ENCODE measurements around the gene PTPRZ1. TPM values are rescaled to one million over a fixed set of nuclear protein-coding genes. Genes with fewer than 3 reads are reported as not detected.

The PTPRZ1 gene
- total RNA-seq, 6 experiments from 2014 or later = 0.29 to 0.47 TPM; not detected in 4

GRCh38 chr7:122068046-122068445 is 195.1 kb downstream of the PTPRZ1 start:
- intact Hi-C loops (cut with DNase I) = no loop called here
- TF ChIP-seq POLR2A (IDR thresholded peaks at IDR 0.05) (no peak), CTCF (IDR thresholded peaks at IDR 0.05) (no peak)
- Histone ChIP-seq H3K27me3 (no peaks in the 10 kb centered on the region), H3K4me1 (no peaks in the 10 kb centered on the region), H3K4me3 (no peak overlapping the region), H3K27ac (no peak overlapping the region), H3K36me3 (no peaks in the 10 kb centered on the region), H3K9me3 (no peaks in the 10 kb centered on the region)
- 78% methylated on average over 1 of the region's 1 CpG for WGBS (ENCODE audit: insufficient coverage, low coverage, low lambda C conversion rate, missing lambda C conversion rate)
- DNase-seq = no peak
- no peak for ATAC-seq

- WGBS (ENCODE audit: insufficient coverage, low coverage, low lambda C conversion rate, missing lambda C conversion rate) = 41% methylated on average over 3 of the region's 3 CpGs
- Histone ChIP-seq H3K27me3 (no peaks in the 10 kb centered on the region), H3K4me1 (no peaks in the 10 kb centered on the region), H3K4me3 (no peak overlapping the region), H3K36me3 (no peaks in the 10 kb centered on the region), H3K9me3 (no peaks in the 10 kb centered on the region), H3K27ac (no peak overlapping the region)
- TF ChIP-seq CTCF (IDR thresholded peaks at IDR 0.05) = no peak
- TF ChIP-seq POLR2A (IDR thresholded peaks at IDR 0.05) = no peak
- peak in 1 of 4 donors; percentile 36 for ATAC-seq
- no peak for DNase-seq
- intact Hi-C loops (cut with DNase I) = no loop called here
Measured at GRCh38 chr7:122068999-122069398, 196.0 kb downstream of the PTPRZ1 start.

- H3K4me3 ChIP-seq = no peak overlapping the region
- H3K9me3 ChIP-seq = no peaks in the 10 kb centered on the region
- intact Hi-C loops (cut with DNase I) = no loop called here
- no peak for TF ChIP-seq POLR2A (IDR thresholded peaks at IDR 0.05)
- no peak for TF ChIP-seq CTCF (IDR thresholded peaks at IDR 0.05)
- no peaks in the 10 kb centered on the region for H3K27me3 ChIP-seq
- no peak for DNase-seq
- ATAC-seq = no peak
- no peaks in the 10 kb centered on the region for H3K4me1 ChIP-seq
- 62% methylated on average over 1 of the region's 1 CpG for WGBS (ENCODE audit: insufficient coverage, low coverage, low lambda C conversion rate, missing lambda C conversion rate)
- H3K27ac ChIP-seq = no peak overlapping the region
- H3K36me3 ChIP-seq = peaks cover 0 to 5% (median 2%) of the 10 kb centered on the region in 4 donors
Measured at GRCh38 chr7:122070062-122070461, 197.1 kb downstream of the PTPRZ1 start.

GRCh38 chr7:122070834-122071233 is 197.9 kb downstream of the PTPRZ1 start:
- ATAC-seq (no peak), DNase-seq (no peak)
- Histone ChIP-seq H3K9me3 (no peaks in the 10 kb centered on the region), H3K27me3 (no peaks in the 10 kb centered on the region), H3K4me1 (no peaks in the 10 kb centered on the region), H3K27ac (no peak overlapping the region), H3K36me3 (peaks cover 0 to 11% (median 4%) of the 10 kb centered on the region in 4 donors), H3K4me3 (no peak overlapping the region)
- intact Hi-C loops (cut with DNase I) = no loop called here
- 95% methylated on average over 3 of the region's 3 CpGs for WGBS (ENCODE audit: insufficient coverage, low coverage, low lambda C conversion rate, missing lambda C conversion rate)
- TF ChIP-seq CTCF (IDR thresholded peaks at IDR 0.05) = no peak
- no peak for TF ChIP-seq POLR2A (IDR thresholded peaks at IDR 0.05)

- H3K27me3 ChIP-seq = no peaks in the 10 kb centered on the region
- H3K36me3 ChIP-seq = peaks cover 0 to 23% (median 6%) of the 10 kb centered on the region in 4 donors
- no peaks in the 10 kb centered on the region for H3K9me3 ChIP-seq
- H3K4me3 ChIP-seq = no peak overlapping the region
- no peaks in the 10 kb centered on the region for H3K4me1 ChIP-seq
- DNase-seq (no peak), ATAC-seq (no peak)
- intact Hi-C loops (cut with DNase I) = no loop called here
- H3K27ac ChIP-seq = no peak overlapping the region
- TF ChIP-seq CTCF (IDR thresholded peaks at IDR 0.05) = no peak
- no peak for TF ChIP-seq POLR2A (IDR thresholded peaks at IDR 0.05)
- WGBS (ENCODE audit: insufficient coverage, low coverage, low lambda C conversion rate, missing lambda C conversion rate) = 89% methylated on average over 2 of the region's 2 CpGs
Measured at GRCh38 chr7:122072272-122072671, 199.3 kb downstream of the PTPRZ1 start.
